B cell (primary cell): ENCODE results near the gene YIF1A. TPM values are rescaled to one million over a fixed set of nuclear protein-coding genes. Genes with fewer than 3 reads are reported as not detected.

Experiments used
- ATAC-seq: fragments of 200-7000 bp; cut with Tn5 transposase; one replicate; pipeline ENCODE4 v1.10.0; 2021; ENCODE audit warnings: low read depth, mild to moderate bottlenecking, moderate number of reproducible peaks, moderate library complexity
- CTCF ChIA-PET: fragments of 350-600 bp; sonication (Branson Sonifier 250); formaldehyde crosslinking; loops from one replicate; lab custom pipeline; 2021; ENCODE audit warnings: antibody characterized with exemption, inconsistent platforms; lab: Charles Lee
- POLR2A ChIA-PET: fragments of 350-600 bp; sonication (Branson Sonifier 250); formaldehyde crosslinking; loops from one replicate; lab custom pipeline; 2021; ENCODE audit warnings: antibody characterized with exemption; lab: Charles Lee
- DNase-seq: peaks from one replicate; pipeline ENCODE4 v3.0.0; 2013
- H2AFZ ChIP-seq: 2 replicates; pipeline ENCODE4 v1.6.1; 2012; ENCODE audit warnings: mild to moderate bottlenecking, low read depth, low read length; ENCODE audit not compliant: insufficient read depth, poor library complexity, severe bottlenecking
- H3K27ac ChIP-seq, 2 donors: 1 replicate in 1 of 2; 2 replicates in 1 of 2; pipeline ENCODE4 v1.5.1; 2012 to 2013; ENCODE audit warnings: low read length in 2 of 2, mild to moderate bottlenecking in 2 of 2, moderate library complexity in 1 of 2
- H3K27me3 ChIP-seq, 4 experiments: fragments of 200-600 bp in 1 of 4; sonication (generic) in 1 of 4; replicated peaks in 1 of 4; 1 replicate in 2 of 4; 2 replicates in 2 of 4; pipeline versions ENCODE4 v1.6.1 to v1.7.0; 2013 to 2016; ENCODE audit warnings: low read length in 3 of 4, mild to moderate bottlenecking in 2 of 4, mixed read lengths in 1 of 4, moderate library complexity in 1 of 4; ENCODE audit not compliant: insufficient read depth in 4 of 4, control insufficient read depth in 3 of 4; ENCODE audit errors: control extremely low read depth in 1 of 4
- H3K36me3 ChIP-seq, 2 experiments: replicated peaks in 1 of 2; 1 replicate in 1 of 2; 2 replicates in 1 of 2; pipeline versions ENCODE4 v1.6.1 to v1.7.1; 2013; ENCODE audit warnings: low read length in 1 of 2; ENCODE audit not compliant: insufficient read depth in 2 of 2, control insufficient read depth in 1 of 2; ENCODE audit errors: control extremely low read depth in 1 of 2, extremely low read depth in 1 of 2
- H3K4me1 ChIP-seq, 2 donors: fragments of 200-600 bp in 1 of 2; sonication (generic) in 1 of 2; 1 replicate in 1 of 2; 2 replicates in 1 of 2; pipeline versions ENCODE4 v1.5.1 to v1.6.1; 2013 to 2017; ENCODE audit warnings: low read length in 2 of 2; ENCODE audit not compliant: control insufficient read depth in 2 of 2, insufficient read depth in 2 of 2
- H3K4me2 ChIP-seq: replicated peaks from 2 replicates; pipeline ENCODE3; 2012; ENCODE audit warnings: mild to moderate bottlenecking, low read depth, low read length; ENCODE audit not compliant: poor library complexity, severe bottlenecking
- H3K4me3 ChIP-seq, 5 experiments: fragments of 200-600 bp in 1 of 5; sonication (generic) in 1 of 5; 1 replicate in 3 of 5; 2 replicates in 2 of 5; pipeline versions ENCODE4 v1.5.1 to v1.7.0; 2011 to 2016; ENCODE audit warnings: low read length in 4 of 5, mild to moderate bottlenecking in 4 of 5, low read depth in 2 of 5, control low read depth in 1 of 5, moderate library complexity in 1 of 5; ENCODE audit not compliant: insufficient read depth in 1 of 5; ENCODE audit errors: control extremely low read depth in 1 of 5, extremely low read depth in 1 of 5
- H3K79me2 ChIP-seq: fragments of 200-600 bp; sonication (generic); one replicate; pipeline ENCODE4 v1.6.0; 2016; ENCODE audit warnings: low read length; ENCODE audit not compliant: control insufficient read depth, insufficient read depth
- H3K9ac ChIP-seq: fragments of 200-600 bp; sonication (generic); 2 replicates; pipeline ENCODE4 v1.6.1; 2017; ENCODE audit warnings: mild to moderate bottlenecking, low read length, moderate library complexity
- H3K9me3 ChIP-seq, 3 donors: one replicate each; pipeline versions ENCODE4 v1.6.1 to v1.7.1; 2013; ENCODE audit warnings: low read length in 2 of 3; ENCODE audit not compliant: control insufficient read depth in 2 of 3, insufficient read depth in 1 of 3; ENCODE audit errors: control extremely low read depth in 1 of 3
- H4K20me1 ChIP-seq: 2 replicates; pipeline ENCODE4 v1.6.0; 2012; ENCODE audit warnings: mild to moderate bottlenecking, low read length; ENCODE audit not compliant: insufficient read depth, control insufficient read depth, poor library complexity, severe bottlenecking
- H3K27ac Mint-ChIP-seq: one replicate; pipeline ENCODE4 v1.8.0; 2021; ENCODE audit warnings: mixed read lengths
- H3K27me3 Mint-ChIP-seq: one replicate; pipeline ENCODE4 v1.8.0; 2021; ENCODE audit warnings: mixed read lengths
- H3K4me1 Mint-ChIP-seq: one replicate; pipeline ENCODE4 v1.8.0; 2021; ENCODE audit warnings: mixed read lengths
- H3K4me3 Mint-ChIP-seq: one replicate; pipeline ENCODE4 v1.8.0; 2021; ENCODE audit warnings: mixed read lengths
- H3K9me3 Mint-ChIP-seq: one replicate; pipeline ENCODE4 v1.8.0; 2022; ENCODE audit warnings: mixed read lengths; ENCODE audit not compliant: insufficient read depth
- EZH2 ChIP-seq: IDR thresholded peaks from 2 replicates; pipeline ENCODE4 v1.6.1; 2012; ENCODE audit warnings: borderline replicate concordance, low read depth, mild to moderate bottlenecking, moderate library complexity, low read length; ENCODE audit not compliant: insufficient read depth, poor library complexity, severe bottlenecking
- WGBS: methylation state at CpG from one replicate; pipeline ENCODE4 v1.1.5; 2013; ENCODE audit warnings: missing lambda C conversion rate; ENCODE audit not compliant: insufficient coverage; 5-methylcytosine and 5-hydroxymethylcytosine counted together
- intact Hi-C: fragments of 100-400 bp; cut with micrococcal nuclease; formaldehyde crosslinking; loops from one replicate; pipeline ENCODE4 v1.10.0; 2022
- polyA plus RNA-seq: library from polyadenylated mRNA; depleted of rRNA; stranded (reverse); fragments of >200 nt; gene quantifications from 2 replicates; pipeline ENCODE4 v1.2.3, GENCODE V29; 2012
- total RNA-seq, 2 donors: library from RNA; stranded (reverse); fragments of 120-200 nt in 1 of 2; gene quantifications; 1 replicate in 1 of 2; 2 replicates in 1 of 2; pipeline versions ENCODE4 v1.2.3 to v1.2.4, GENCODE V29; 2013 to 2022
- TF ChIP-seq, protein P1 (sequence below): fragments of 200-600 bp; IDR thresholded peaks from one replicate; pipeline ENCODE4 v1.8.0; 2022; ENCODE audit warnings: antibody characterized with exemption, mild to moderate bottlenecking

YIF1A gene
- total and polyA plus RNA-seq, 2 donors (not counting 1 experiment from before 2014, with no cell fraction given), result 43.9 to 95.0 TPM

DNA sequence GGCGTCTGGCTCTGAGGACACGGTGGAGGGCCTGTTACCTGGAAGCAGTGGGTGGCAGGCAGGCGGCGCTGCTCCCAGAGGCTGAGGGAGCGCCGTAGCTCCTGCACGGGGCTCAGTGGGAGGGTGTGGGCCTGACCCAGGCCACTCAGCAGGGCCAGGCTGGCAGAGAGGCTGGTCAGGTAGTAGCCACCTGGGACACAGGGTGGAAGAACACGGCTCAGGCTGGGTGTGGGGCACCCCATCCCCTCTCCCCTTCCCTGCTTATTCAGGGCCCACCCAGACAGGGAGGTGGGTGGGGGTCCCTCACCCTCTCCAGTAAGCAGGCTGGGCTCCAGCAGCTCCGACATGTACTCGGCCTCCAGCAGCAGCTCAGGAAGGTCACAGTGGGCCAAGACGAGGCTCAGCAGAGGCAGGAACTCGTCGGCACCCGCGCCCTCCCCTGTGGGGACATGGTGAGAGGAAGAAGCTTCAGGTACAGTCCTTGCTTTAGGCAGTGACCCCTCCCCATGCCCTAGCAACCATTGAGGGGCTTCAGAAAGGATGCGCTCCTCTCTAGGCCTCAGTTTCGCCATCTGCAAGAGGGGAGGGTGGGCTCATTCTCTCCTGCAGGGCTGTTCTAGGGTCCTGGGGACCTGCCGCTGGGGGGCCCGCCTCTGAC lies 44.4 kb upstream of the YIF1A start:
- Histone ChIP-seq H3K9me3 (no peaks in the 10 kb centered on the region), H3K36me3 (peaks cover 0 to 10% of the 10 kb centered on the region in 2 experiments), H3K4me2 (no peak overlapping the region), H3K27me3 (peaks cover 0 to 9% (median 3%) of the 10 kb centered on the region in 4 experiments), H3K79me2 (no peaks in the 10 kb centered on the region), H3K4me3 (no peak overlapping the region), H2AFZ (no peak overlapping the region), H4K20me1 (no peaks in the 10 kb centered on the region), H3K4me1 (peaks cover 19 to 30% of the 10 kb centered on the region in 2 donors), H3K27ac (no peak overlapping the region), H3K9ac (no peak overlapping the region)
- CTCF ChIA-PET, result interaction anchor here (1.2 to 3.0 kb wide), 3 partner anchors 15 to 55 kb away, joined by 3 to 24 read pairs (median 6); no protein-coding TSS in a partner anchor
- WGBS, result 93% methylated on average over 11 of the region's 19 CpGs
- POLR2A ChIA-PET, result no interaction called here
- H3K4me1 Mint-ChIP-seq, result peaks cover 24% of the 10 kb centered on the region
- H3K4me3 Mint-ChIP-seq, result no peak overlapping the region
- ATAC-seq (no peak), DNase-seq (peak; percentile 13)
- no peak for TF ChIP-seq EZH2
- TF ChIP-seq, protein P1, sequence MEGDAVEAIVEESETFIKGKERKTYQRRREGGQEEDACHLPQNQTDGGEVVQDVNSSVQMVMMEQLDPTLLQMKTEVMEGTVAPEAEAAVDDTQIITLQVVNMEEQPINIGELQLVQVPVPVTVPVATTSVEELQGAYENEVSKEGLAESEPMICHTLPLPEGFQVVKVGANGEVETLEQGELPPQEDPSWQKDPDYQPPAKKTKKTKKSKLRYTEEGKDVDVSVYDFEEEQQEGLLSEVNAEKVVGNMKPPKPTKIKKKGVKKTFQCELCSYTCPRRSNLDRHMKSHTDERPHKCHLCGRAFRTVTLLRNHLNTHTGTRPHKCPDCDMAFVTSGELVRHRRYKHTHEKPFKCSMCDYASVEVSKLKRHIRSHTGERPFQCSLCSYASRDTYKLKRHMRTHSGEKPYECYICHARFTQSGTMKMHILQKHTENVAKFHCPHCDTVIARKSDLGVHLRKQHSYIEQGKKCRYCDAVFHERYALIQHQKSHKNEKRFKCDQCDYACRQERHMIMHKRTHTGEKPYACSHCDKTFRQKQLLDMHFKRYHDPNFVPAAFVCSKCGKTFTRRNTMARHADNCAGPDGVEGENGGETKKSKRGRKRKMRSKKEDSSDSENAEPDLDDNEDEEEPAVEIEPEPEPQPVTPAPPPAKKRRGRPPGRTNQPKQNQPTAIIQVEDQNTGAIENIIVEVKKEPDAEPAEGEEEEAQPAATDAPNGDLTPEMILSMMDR, result no peak
- no peaks in the 10 kb centered on the region for H3K27me3 Mint-ChIP-seq
- H3K27ac Mint-ChIP-seq, result no peak overlapping the region
- H3K9me3 Mint-ChIP-seq, result no peaks in the 10 kb centered on the region
- intact Hi-C loops, result no loop called here
